ENCODE measurements around the gene TAF3. TPM values are rescaled to one million over a fixed set of nuclear protein-coding genes. Genes with fewer than 3 reads are reported as not detected.
A peak's percentile ranks its signal among the peaks of the same experiment; 100 is the strongest.

The TAF3 gene
- total and polyA plus RNA-seq, 12 donors, result 3.6 to 14.9 (median 11.0) TPM

DNA sequence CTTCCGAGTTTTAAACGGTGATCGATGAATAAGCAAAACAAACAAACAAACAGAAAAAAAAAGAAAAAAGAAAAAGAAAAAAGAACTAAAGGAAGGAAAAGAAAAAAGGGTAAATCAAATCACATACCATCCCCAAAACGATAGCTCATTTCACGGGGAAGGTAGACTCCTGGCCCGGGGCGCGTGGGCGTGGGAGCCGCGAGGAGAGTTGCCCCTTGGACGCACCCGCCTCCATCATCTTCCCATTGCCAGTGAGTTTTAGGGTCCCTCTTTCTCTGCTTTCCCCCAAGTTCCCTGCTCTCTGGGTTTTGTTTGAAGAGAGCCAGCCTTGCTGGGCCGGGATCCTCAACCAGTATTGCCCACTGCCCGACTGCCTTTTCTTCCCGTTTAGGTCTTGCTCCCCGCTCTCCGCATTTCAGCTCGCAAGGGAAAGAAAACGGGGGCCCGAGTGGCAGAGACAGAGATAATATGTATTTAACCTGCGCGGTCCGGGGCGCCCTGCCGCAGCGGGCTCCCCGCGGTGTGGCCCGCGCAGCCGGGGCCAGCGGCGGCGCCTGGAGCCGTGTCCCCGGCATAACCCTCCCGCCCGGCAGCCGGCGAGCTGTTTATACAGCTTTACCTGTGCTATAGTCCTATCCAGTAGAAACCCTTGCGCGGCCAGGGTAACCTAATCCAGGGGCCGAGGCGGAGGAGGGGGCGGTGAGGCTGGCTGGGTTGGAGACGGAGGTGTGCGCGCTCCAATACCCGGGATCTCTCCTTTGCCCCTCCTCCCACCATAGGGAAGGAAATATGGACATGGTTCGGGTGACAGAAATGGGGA, 230.9 kb downstream of the TAF3 start:
- intact Hi-C loops (cut with DNase I), result loop anchor here in 1 of 10 donors (10.0 kb wide), 1 partner anchor 426 kb away; no protein-coding TSS in a partner anchor
- H3K36me3 ChIP-seq, result no peaks in the 10 kb centered on the region
- H3K4me3 ChIP-seq, result peak overlapping the region; percentile 36 to 59 (median 48)
- no peak for TF ChIP-seq CTCF (IDR thresholded peaks at IDR 0.05)
- no peaks in the 10 kb centered on the region for H3K9me3 ChIP-seq
- ATAC-seq (no peak), DNase-seq (no peak)
- H3K27ac ChIP-seq, result no peak overlapping the region
- peaks cover 8 to 76% (median 55%) of the 10 kb centered on the region in 9 donors for H3K4me1 ChIP-seq
- peaks cover 60 to 100% (median 99%) of the 10 kb centered on the region in 7 donors for H3K27me3 ChIP-seq
- 3 to 4% methylated on average over 50 to 51 of the region's 51 CpGs for WGBS, 2 donors

GRCh38 chr10:8049865-8050555, 231.7 kb downstream of the TAF3 start:
- H3K9me3 ChIP-seq, result no peaks in the 10 kb centered on the region
- peaks cover 8 to 75% (median 53%) of the 10 kb centered on the region in 9 donors for H3K4me1 ChIP-seq
- 1% methylated on average over 50 to 68 of the region's 68 CpGs for WGBS, 2 donors
- ATAC-seq (no peak), DNase-seq (no peak)
- H3K4me3 ChIP-seq, result peak overlapping the region; percentile 36 to 59 (median 48)
- no peaks in the 10 kb centered on the region for H3K36me3 ChIP-seq
- peaks cover 53 to 100% (median 99%) of the 10 kb centered on the region in 7 donors for H3K27me3 ChIP-seq
- peak overlapping the region in 1 of 10 donors; percentile 11 for H3K27ac ChIP-seq
- intact Hi-C loops (cut with DNase I), result loop anchor here in 6 of 10 donors (5.0 to 10.0 kb wide), 7 partner anchors 175 to 425 kb away; no protein-coding TSS in a partner anchor
- no peak for TF ChIP-seq CTCF (IDR thresholded peaks at IDR 0.05)

GRCh38 chr10:8050556-8051108, 232.3 kb downstream of the TAF3 start:
- H3K4me3 ChIP-seq, result peak overlapping the region; percentile 36 to 59 (median 48)
- no peak for DNase-seq
- peaks cover 48 to 100% (median 99%) of the 10 kb centered on the region in 7 donors for H3K27me3 ChIP-seq
- H3K4me1 ChIP-seq, result peaks cover 8 to 74% (median 54%) of the 10 kb centered on the region in 9 donors
- no peaks in the 10 kb centered on the region for H3K36me3 ChIP-seq
- intact Hi-C loops (cut with DNase I), result loop anchor here in 6 of 10 donors (5.0 to 10.0 kb wide), 7 partner anchors 176 to 424 kb away; no protein-coding TSS in a partner anchor
- peak overlapping the region in 1 of 10 donors; percentile 11 for H3K27ac ChIP-seq
- TF ChIP-seq CTCF (IDR thresholded peaks at IDR 0.05), result no peak
- no peak for ATAC-seq
- 2% methylated on average over 54 to 60 of the region's 60 CpGs for WGBS, 2 donors
- no peaks in the 10 kb centered on the region for H3K9me3 ChIP-seq

Measured in heart right ventricle (tissue), 16 donors.